ENCODE measurements around the gene SMPD3. TPM values are rescaled to one million over a fixed set of nuclear protein-coding genes. Genes with fewer than 3 reads are reported as not detected.
A peak's percentile ranks its signal among the peaks of the same experiment; 100 is the strongest.

The SMPD3 gene
- total and polyA plus RNA-seq, 9 of the 15 experiments (the other 6 are each of a cell fraction or from before 2014, with no cell fraction given), result 0.03 to 1.2 (median 0.18) TPM

DNA sequence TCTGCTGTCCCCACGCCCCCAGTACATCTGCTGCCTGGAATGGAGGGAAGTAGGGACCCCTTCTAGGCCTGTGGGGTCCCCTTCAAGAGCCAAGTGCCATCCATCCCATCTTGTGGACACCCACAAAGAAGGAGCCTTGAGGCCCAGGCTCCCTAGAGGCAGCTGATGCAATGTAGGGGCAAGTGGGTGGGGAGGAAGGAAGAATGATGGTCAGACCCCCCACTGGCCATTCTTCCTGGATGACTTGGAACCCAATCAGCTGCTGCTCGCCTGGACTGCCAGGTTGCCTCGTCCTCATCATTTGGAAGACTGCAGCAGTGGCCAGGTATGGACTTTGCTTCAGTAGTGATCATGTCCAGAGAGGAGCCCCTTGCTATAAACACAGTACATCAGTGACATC lies 48.9 kb downstream of the SMPD3 start (continued):
- TF ChIP-seq, protein P1, sequence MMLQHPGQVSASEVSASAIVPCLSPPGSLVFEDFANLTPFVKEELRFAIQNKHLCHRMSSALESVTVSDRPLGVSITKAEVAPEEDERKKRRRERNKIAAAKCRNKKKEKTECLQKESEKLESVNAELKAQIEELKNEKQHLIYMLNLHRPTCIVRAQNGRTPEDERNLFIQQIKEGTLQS (IDR thresholded peaks at IDR 0.05), result peak; percentile 72; the same call in 1 of the 2 replicates
- TF ChIP-seq, protein P1 (CRISPR knock-in tag; conservative IDR thresholded peaks at IDR 0.05), result no peak
- TF ChIP-seq NR2F6 (CRISPR knock-in tag; IDR thresholded peaks at IDR 0.05) (no peak), CEBPG (CRISPR knock-in tag; IDR thresholded peaks at IDR 0.05) (peak; percentile 88), CEBPG (tag; conservative IDR thresholded peaks at IDR 0.05 in 1 of 2, IDR thresholded peaks at IDR 0.05 in 1 of 2) (peak in 1 of 2 experiments; percentile 88; a peak in 2 of 4 replicates), PTBP1 (IDR thresholded peaks at IDR 0.05; ENCODE audit: low read depth, low read length) (no peak), ZC3H11A (IDR thresholded peaks at IDR 0.05; ENCODE audit: low read depth, low read length) (no peak), ZNF780A (CRISPR knock-in tag; IDR thresholded peaks at IDR 0.05) (no peak), FUS (optimal IDR thresholded peaks at IDR 0.05; ENCODE audit: low read depth, low read length) (no peak), PCBP1 (IDR thresholded peaks at IDR 0.05; ENCODE audit: low read depth, low read length, poor library complexity, severe bottlenecking) (no peak), PTRF (tag; IDR thresholded peaks at IDR 0.05) (no peak), ZNF282 (CRISPR knock-in tag; IDR thresholded peaks at IDR 0.05) (no peak), GATA2 (CRISPR knock-in tag; IDR thresholded peaks at IDR 0.05) (no peak), ZNF507 (tag; conservative IDR thresholded peaks at IDR 0.05) (no peak), RHOXF2B (CRISPR knock-in tag; conservative IDR thresholded peaks at IDR 0.05) (no peak), MYC (IDR thresholded peaks at IDR 0.05; ENCODE audit: low read depth, low read length) (0 out of 2 replicates have a peak, but pooled peaks have one; percentile 40), MYC (CRISPR knock-in tag; IDR thresholded peaks at IDR 0.05; ENCODE audit: borderline replicate concordance, low read depth) (no peak), ZNF175 (CRISPR knock-in tag; IDR thresholded peaks at IDR 0.05; ENCODE audit: low read depth) (peak; percentile 48; the same call in 1 of the 2 replicates)
- TF ChIP-seq, protein P2, sequence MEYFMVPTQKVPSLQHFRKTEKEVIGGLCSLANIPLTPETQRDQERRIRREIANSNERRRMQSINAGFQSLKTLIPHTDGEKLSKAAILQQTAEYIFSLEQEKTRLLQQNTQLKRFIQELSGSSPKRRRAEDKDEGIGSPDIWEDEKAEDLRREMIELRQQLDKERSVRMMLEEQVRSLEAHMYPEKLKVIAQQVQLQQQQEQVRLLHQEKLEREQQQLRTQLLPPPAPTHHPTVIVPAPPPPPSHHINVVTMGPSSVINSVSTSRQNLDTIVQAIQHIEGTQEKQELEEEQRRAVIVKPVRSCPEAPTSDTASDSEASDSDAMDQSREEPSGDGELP (CRISPR knock-in tag; IDR thresholded peaks at IDR 0.05; ENCODE audit: borderline replicate concordance), result no peak
- TF ChIP-seq, protein P3, sequence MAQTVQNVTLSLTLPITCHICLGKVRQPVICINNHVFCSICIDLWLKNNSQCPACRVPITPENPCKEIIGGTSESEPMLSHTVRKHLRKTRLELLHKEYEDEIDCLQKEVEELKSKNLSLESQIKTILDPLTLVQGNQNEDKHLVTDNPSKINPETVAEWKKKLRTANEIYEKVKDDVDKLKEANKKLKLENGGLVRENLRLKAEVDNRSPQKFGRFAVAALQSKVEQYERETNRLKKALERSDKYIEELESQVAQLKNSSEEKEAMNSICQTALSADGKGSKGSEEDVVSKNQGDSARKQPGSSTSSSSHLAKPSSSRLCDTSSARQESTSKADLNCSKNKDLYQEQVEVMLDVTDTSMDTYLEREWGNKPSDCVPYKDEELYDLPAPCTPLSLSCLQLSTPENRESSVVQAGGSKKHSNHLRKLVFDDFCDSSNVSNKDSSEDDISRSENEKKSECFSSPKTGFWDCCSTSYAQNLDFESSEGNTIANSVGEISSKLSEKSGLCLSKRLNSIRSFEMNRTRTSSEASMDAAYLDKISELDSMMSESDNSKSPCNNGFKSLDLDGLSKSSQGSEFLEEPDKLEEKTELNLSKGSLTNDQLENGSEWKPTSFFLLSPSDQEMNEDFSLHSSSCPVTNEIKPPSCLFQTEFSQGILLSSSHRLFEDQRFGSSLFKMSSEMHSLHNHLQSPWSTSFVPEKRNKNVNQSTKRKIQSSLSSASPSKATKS (CRISPR knock-in tag; IDR thresholded peaks at IDR 0.05), result no peak
- TF ChIP-seq, protein P4, sequence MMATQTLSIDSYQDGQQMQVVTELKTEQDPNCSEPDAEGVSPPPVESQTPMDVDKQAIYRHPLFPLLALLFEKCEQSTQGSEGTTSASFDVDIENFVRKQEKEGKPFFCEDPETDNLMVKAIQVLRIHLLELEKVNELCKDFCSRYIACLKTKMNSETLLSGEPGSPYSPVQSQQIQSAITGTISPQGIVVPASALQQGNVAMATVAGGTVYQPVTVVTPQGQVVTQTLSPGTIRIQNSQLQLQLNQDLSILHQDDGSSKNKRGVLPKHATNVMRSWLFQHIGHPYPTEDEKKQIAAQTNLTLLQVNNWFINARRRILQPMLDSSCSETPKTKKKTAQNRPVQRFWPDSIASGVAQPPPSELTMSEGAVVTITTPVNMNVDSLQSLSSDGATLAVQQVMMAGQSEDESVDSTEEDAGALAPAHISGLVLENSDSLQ (IDR thresholded peaks at IDR 0.05), result peak; percentile 74
- TF ChIP-seq, protein P5, sequence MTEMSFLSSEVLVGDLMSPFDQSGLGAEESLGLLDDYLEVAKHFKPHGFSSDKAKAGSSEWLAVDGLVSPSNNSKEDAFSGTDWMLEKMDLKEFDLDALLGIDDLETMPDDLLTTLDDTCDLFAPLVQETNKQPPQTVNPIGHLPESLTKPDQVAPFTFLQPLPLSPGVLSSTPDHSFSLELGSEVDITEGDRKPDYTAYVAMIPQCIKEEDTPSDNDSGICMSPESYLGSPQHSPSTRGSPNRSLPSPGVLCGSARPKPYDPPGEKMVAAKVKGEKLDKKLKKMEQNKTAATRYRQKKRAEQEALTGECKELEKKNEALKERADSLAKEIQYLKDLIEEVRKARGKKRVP (CRISPR knock-in tag; IDR thresholded peaks at IDR 0.05), result peak; percentile 91
